Kidney epithelial cell (primary cell): ENCODE measurements around the gene VWF. TPM values are rescaled to one million over a fixed set of nuclear protein-coding genes. Genes with fewer than 3 reads are reported as not detected.

ENCODE experiments used
- DNase-seq: peaks from one replicate; pipeline ENCODE4 v3.0.0-alpha.2; 2010; ENCODE audit warnings: low read depth
- H3K27me3 ChIP-seq: 2 replicates; pipeline ENCODE4 v1.6.0; 2011; ENCODE audit warnings: low read length; ENCODE audit not compliant: control insufficient read depth, insufficient read depth
- H3K36me3 ChIP-seq: 2 replicates; pipeline ENCODE4 v1.5.1; 2011; ENCODE audit warnings: low read length; ENCODE audit not compliant: control insufficient read depth, insufficient read depth
- H3K4me3 ChIP-seq: 2 replicates; pipeline ENCODE4 v1.5.1; 2011; ENCODE audit warnings: low read depth, mild to moderate bottlenecking, control low read depth, low read length
- CTCF ChIP-seq: IDR thresholded peaks from 2 replicates; pipeline ENCODE4 v1.5.1; 2011; ENCODE audit warnings: mild to moderate bottlenecking, moderate library complexity, low read length, control low read depth, inconsistent platforms; ENCODE audit not compliant: insufficient read depth, poor library complexity, severe bottlenecking
- total RNA-seq: library from RNA; depleted of rRNA; stranded (reverse); fragments of >200 nt; gene quantifications from 2 replicates; pipeline ENCODE4 v1.2.3, GENCODE V29; 2015

Gene VWF
- total RNA-seq, 1 donor from 2014 or later = 0.42 TPM

- Histone ChIP-seq H3K27me3 (no peaks in the 10 kb centered on the region), H3K4me3 (no peak overlapping the region), H3K36me3 (no peaks in the 10 kb centered on the region)
- no peak for DNase-seq
- no peak for TF ChIP-seq CTCF
Measured at GRCh38 chr12:5972387-5972786, 152.1 kb downstream of the VWF start.

GRCh38 chr12:5971194-5971850 is 153.1 kb downstream of the VWF start:
- DNase-seq = no peak
- H3K4me3 ChIP-seq = no peak overlapping the region
- TF ChIP-seq CTCF = no peak
- H3K27me3 ChIP-seq = no peaks in the 10 kb centered on the region
- H3K36me3 ChIP-seq = no peaks in the 10 kb centered on the region

- H3K36me3 ChIP-seq = no peaks in the 10 kb centered on the region
- no peak overlapping the region for H3K4me3 ChIP-seq
- TF ChIP-seq CTCF = no peak
- H3K27me3 ChIP-seq = peaks cover 3% of the 10 kb centered on the region
- DNase-seq = no peak
Measured at GRCh38 chr12:5969974-5970690, 154.3 kb downstream of the VWF start.

- DNase-seq = no peak
- H3K27me3 ChIP-seq = peaks cover 7% of the 10 kb centered on the region
- no peak overlapping the region for H3K4me3 ChIP-seq
- no peak for TF ChIP-seq CTCF
- no peaks in the 10 kb centered on the region for H3K36me3 ChIP-seq
Measured at GRCh38 chr12:5969156-5969973, 155.1 kb downstream of the VWF start.

- Histone ChIP-seq H3K4me3 (no peak overlapping the region), H3K36me3 (no peaks in the 10 kb centered on the region), H3K27me3 (peaks cover 7% of the 10 kb centered on the region)
- TF ChIP-seq CTCF = no peak
- DNase-seq = no peak
Measured at GRCh38 chr12:5967645-5968415, 156.6 kb downstream of the VWF start.
